Frontal cortex (tissue), 4 donors: ENCODE results near the gene PKD1L1. TPM values are rescaled to one million over a fixed set of nuclear protein-coding genes. Genes with fewer than 3 reads are reported as not detected.
A peak's percentile ranks its signal among the peaks of the same experiment; 100 is the strongest.
"Not testable (repeated sequence)": the region's sequence is repeated elsewhere in the genome, so short reads cannot be mapped to it uniquely, and the experiment has no call there.

Experiments
- DNase-seq, 2 donors: peaks; one replicate each; pipeline ENCODE4 v3.0.0; 2012; ENCODE audit warnings: low spot score in 2 of 2
- FAIRE-seq: peaks from 2 replicates; lab custom pipeline; 2012; peaks lifted over from hg19 to GRCh38; lab: Jason Lieb, UNC
- total RNA-seq: library from RNA; depleted of rRNA; stranded (reverse); fragments of >200 nt; gene quantifications from one replicate; pipeline ENCODE4 v1.2.3, GENCODE V29; 2014
- donor health status: control.
- donor health status: control.
- donor health status: control.

The PKD1L1 gene
- total RNA-seq: under 0.01 TPM

GRCh38 chr7:47948141-47948790 is at the start of gene PKD1L1:
TSS of gene PKD1L1 (minus strand) at chr7:47948466. CDS start at chr7:47948440, 26 bp downstream.
- DNase-seq (no peak), FAIRE-seq (no peak)

GRCh38 chr7:47992446-47992845 is 44.2 kb upstream of the PKD1L1 start:
- no peak for FAIRE-seq
- no peak for DNase-seq

GRCh38 chr7:47991741-47992311 is 43.6 kb upstream of the PKD1L1 start:
- FAIRE-seq: no peak
- peak; percentile 35 to 59 for DNase-seq

GRCh38 chr7:47991270-47991669 is 43.0 kb upstream of the PKD1L1 start:
- no peak for FAIRE-seq
- DNase-seq: no peak

DNA sequence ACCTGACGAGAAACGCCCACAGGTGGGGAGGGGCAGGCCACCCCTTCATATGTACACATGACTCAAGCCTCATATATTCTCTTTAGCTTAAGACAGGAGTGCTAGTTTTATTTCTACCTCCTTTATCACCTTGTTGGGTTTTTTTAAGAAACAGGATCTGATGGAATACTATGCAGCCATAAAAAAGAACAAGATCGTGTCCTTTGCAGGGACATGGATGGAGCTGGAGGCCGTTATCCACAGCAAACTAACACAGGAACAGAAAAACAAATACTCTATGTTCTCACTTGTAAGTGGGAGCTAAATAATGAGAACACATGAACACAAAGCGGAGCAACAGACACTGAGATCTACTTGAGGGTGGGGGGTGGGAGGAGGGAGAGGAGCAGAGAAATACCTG is 42.3 kb upstream of the PKD1L1 start:
- FAIRE-seq (no peak), DNase-seq (no peak)

DNA sequence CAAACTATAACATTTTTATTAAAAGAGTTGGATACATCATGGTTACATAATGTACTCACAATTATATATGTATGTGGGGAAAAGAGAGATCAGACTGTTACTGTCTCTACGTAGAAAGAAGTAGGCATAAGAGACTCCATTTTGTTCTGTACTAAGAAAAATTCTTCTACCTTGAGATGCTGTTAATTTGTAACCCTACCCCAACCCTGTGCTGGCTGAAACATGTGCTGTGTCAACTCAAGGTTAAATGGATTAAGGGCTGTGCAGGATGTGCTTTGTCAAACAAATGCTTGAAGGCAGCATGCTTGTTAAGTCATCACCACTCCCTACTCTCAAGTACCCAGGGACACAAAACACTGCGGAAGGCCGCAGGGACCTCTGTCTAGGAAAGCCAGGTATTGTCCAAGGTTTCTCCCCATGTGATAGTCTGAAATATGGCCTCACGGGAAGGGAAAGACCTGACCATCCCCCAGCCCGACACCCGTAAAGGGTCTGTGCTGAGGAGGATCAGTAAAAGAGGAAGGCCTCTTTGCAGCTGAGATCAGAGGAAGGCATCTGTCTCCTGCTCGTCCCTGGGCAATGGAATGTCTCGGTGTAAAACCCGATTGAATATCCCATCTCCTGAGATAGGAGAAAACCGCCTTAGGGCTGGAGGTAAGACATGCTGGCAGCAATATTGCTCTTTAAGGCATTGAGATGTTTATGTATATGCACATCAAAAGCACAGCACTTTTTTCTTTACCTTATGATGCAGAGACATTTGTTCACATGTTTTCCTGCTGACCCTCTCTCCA is 41.5 kb upstream of the PKD1L1 start:
- DNase-seq, FAIRE-seq: not testable (repeated sequence)

- FAIRE-seq (no peak), DNase-seq (no peak)
These were observed 40.5 kb upstream of the PKD1L1 start for GRCh38 chr7:47988496-47989386.

DNA sequence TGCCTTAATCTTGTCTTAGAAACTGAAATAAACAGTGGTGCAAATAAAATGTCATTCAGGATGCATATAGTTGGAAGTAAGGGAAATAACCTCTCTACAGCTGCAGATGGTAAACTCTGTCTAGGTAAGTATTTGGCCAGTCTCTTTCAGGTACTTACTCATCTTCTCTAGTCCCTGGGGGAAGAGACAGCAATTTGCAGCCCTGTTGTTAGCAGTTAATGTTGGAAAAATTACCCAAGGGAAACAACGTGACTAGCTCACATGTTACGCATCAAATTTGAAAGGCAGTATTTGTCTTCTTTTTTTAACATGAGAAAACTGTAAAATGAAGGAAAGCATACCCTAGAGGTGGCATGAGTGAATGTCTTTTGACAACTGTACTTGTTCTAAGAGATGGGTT is 34.3 kb upstream of the PKD1L1 start:
- FAIRE-seq: no peak
- DNase-seq: no peak

- not testable (repeated sequence) for DNase-seq, FAIRE-seq
These were observed 32.4 kb upstream of the PKD1L1 start for GRCh38 chr7:47980648-47981047.

DNA sequence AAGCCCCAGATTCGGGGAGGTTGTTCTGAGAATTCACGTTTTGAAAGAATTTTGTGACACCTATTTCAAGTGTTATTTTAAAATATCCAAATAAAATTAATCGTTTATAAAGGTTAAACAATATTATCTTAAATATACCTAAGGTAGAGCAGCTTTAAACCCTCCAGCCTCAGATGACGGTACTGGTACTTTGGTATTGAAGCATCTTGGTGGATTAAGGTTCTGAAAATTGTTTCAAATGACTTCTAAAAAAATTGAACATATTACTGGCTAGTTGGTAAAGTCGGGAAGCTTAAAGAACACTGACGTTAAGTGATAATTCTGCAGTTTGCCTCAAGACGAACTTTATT is 31.5 kb upstream of the PKD1L1 start:
- DNase-seq: no peak
- FAIRE-seq: no peak

GRCh38 chr7:47979145-47979831 is 31.0 kb upstream of the PKD1L1 start, which contains the start of gene HUS1:
TSS of gene HUS1 (minus strand) at chr7:47979615. CDS start at chr7:47979519, 96 bp downstream.
- FAIRE-seq (no peak), DNase-seq (peak; percentile 86 to 90)

- DNase-seq (no peak), FAIRE-seq (no peak)
These were observed 30.5 kb upstream of the PKD1L1 start for GRCh38 chr7:47978790-47979144.

DNA sequence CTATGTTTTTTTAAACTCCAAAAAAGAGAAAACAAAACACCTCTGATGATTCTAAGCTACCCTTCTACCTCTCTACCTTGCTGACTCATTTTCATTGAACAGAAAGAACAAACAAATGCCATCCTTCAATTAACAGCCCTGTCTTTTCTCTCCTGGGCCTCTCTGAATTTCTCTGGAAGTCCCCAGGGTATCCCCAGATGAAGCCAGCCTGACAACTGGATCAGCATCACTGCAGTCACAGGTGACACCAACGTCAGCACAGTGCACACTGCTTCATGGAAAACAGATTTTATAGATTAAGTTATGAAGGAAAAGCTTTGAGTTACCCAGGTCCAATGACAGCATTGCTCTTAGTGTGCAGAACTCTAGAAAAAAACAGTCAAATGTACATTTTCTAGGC is 25.5 kb upstream of the PKD1L1 start:
- DNase-seq (no peak), FAIRE-seq (no peak)

DNA sequence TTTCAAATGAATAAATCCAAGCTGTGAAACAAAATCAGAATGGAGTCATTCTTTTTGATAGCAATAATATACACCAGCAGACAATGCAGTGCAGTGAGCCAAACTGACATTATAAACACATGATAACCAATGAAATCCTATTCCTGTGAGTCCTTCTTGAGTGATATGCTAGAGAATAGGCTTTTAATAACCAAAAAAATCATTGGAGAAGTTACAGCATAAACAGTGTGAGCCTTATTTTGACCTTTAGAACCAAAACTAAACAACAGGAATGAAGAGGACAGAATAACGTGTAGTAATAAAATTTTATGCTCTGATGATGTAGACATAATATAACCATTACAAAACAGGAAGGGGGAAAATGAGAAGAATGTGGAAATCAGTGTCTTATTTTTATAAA is 22.5 kb upstream of the PKD1L1 start:
- no peak for DNase-seq
- FAIRE-seq: no peak

- FAIRE-seq (no peak), DNase-seq (peak; percentile 47 to 72)
These were observed 20.8 kb upstream of the PKD1L1 start for GRCh38 chr7:47968847-47969774.

DNA sequence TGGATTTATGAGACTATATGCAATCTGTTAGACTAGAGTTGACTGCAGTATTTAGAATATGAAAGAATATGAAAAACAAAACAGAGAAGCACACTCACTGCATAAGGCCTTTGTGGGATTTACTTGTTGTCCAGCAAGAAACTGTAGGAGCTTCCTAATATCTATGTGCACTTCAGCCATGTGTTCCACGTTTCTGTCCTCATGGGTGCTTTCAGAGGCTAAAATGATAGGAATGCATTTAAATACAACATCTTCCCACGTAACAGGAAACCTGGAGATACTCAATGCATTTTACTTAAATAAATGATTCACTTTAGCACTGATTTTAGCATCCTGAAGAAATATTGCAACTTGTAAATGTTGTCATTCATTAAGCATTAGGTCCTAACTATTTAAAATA is 19.4 kb upstream of the PKD1L1 start:
- no peak for DNase-seq
- no peak for FAIRE-seq

DNA sequence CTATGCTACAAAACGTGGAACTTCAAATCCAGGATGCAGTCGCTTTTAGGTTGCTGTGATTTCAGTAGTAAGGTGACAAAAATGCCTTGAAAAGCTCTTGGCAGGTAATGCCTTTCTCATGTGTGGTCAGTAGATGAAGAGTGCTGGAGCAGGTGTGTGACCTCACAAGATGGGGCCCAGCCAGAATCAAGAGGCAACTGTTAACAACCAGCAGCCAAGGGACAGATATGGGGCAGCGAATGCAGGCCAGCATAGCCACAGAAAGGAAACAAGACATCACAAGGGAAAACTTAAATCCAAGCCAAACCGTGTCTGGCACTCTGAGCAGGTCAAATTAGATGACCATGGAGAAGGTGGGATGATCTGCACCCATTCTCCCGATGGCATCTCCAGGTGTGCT is 18.9 kb upstream of the PKD1L1 start:
- DNase-seq: no peak
- no peak for FAIRE-seq

DNA sequence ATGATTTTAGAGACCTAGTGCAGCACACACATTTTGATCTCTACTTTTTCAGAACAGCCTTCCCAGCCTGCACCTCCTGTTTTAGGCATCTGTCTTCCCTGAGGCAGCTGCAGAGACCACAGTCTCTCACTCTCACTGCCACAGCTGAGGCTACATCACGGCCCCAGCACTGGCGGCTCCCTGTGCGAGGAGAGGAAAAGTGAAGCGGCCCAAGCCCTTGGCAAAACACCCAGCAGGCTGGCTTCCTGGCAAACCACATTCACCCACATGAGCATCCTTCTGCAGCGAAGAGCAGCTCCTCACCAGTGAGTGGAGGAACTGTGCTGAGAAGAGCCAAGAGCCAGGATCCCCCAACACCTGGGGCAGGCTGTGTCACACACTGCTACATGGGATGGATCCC is 17.2 kb upstream of the PKD1L1 start:
- DNase-seq: no peak

DNA sequence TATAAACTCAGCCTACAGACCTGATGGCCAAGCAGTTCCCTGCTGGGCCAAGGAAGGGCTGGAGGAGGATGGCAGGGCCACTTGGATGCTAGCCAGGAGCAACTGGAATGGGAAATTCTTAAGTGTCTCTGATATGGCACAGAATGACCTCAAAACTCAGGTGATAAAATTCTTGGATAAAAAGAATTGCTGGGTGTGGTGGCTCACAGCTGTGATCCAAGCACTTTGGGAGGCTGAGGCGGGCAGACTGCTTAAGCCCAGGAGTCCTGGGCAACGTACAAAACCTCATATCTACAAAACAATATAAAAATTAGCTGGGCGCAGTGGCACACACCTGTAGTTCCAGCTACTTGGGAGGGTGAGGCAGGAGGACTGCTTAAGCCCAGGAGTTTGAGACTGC is 14.0 kb upstream of the PKD1L1 start:
- DNase-seq (no peak), FAIRE-seq (no peak)

More for the DNA sequence above, 17.2 kb upstream of the PKD1L1 start:
- no peak for FAIRE-seq
